NCI-H1694 treated with DMSO at 0.1 percent for 48 hours (cell line): ENCODE results near the gene GPRIN2.
"Not testable (repeated sequence)": the region's sequence is repeated elsewhere in the genome, so short reads cannot be mapped to it uniquely, and the experiment has no call there.

Experiments
- DNase-seq: peaks from one replicate; lab custom pipeline; 2025; lab: John Stamatoyannopoulos, UW

GPRIN2 gene

GRCh38 chr10:46556515-46557318 lies at the start of gene GPRIN2:
GPRIN2 (minus strand) TSS chr10:46556658; CDS start chr10:46550736, 5,922 bp downstream.
- DNase-seq, result no peak

- not testable (repeated sequence) for DNase-seq
These were observed 44.1 kb upstream of the GPRIN2 start for GRCh38 chr10:46600516-46600915.

- not testable (repeated sequence) for DNase-seq
These were observed 41.3 kb upstream of the GPRIN2 start for GRCh38 chr10:46597616-46598246.

GRCh38 chr10:46596570-46596969 lies 40.1 kb upstream of the GPRIN2 start:
- DNase-seq, result not testable (repeated sequence)

GRCh38 chr10:46594453-46595063 lies 38.1 kb upstream of the GPRIN2 start:
- DNase-seq, result not testable (repeated sequence)

- DNase-seq, result not testable (repeated sequence)
These were observed 36.8 kb upstream of the GPRIN2 start for GRCh38 chr10:46593307-46593706.

GRCh38 chr10:46591053-46591452 lies 34.6 kb upstream of the GPRIN2 start:
- DNase-seq, result not testable (repeated sequence)

GRCh38 chr10:46589589-46589988 lies 33.1 kb upstream of the GPRIN2 start:
- DNase-seq, result not testable (repeated sequence)

- DNase-seq, result not testable (repeated sequence)
These were observed 31.8 kb upstream of the GPRIN2 start for GRCh38 chr10:46588221-46588620.

- not testable (repeated sequence) for DNase-seq
These were observed 31.1 kb upstream of the GPRIN2 start for GRCh38 chr10:46587546-46587945.

GRCh38 chr10:46585246-46585645 lies 28.8 kb upstream of the GPRIN2 start:
- not testable (repeated sequence) for DNase-seq

GRCh38 chr10:46584196-46584595 lies 27.7 kb upstream of the GPRIN2 start:
- not testable (repeated sequence) for DNase-seq

- not testable (repeated sequence) for DNase-seq
These were observed 26.1 kb upstream of the GPRIN2 start for GRCh38 chr10:46582568-46582967.

GRCh38 chr10:46581997-46582396 lies 25.5 kb upstream of the GPRIN2 start:
- DNase-seq, result not testable (repeated sequence)

- not testable (repeated sequence) for DNase-seq
These were observed 22.9 kb upstream of the GPRIN2 start for GRCh38 chr10:46579378-46579777.

- not testable (repeated sequence) for DNase-seq
These were observed 22.2 kb upstream of the GPRIN2 start, which contains the start of gene SYT15 for GRCh38 chr10:46578474-46579178. SYT15 (plus strand) TSS chr10:46579128; CDS start chr10:46579169, 41 bp downstream.

- not testable (repeated sequence) for DNase-seq
These were observed 21.4 kb upstream of the GPRIN2 start for GRCh38 chr10:46577624-46578473.

- DNase-seq, result not testable (repeated sequence)
These were observed 17.4 kb upstream of the GPRIN2 start for GRCh38 chr10:46573884-46574283.

- DNase-seq, result not testable (repeated sequence)
These were observed 16.9 kb upstream of the GPRIN2 start for GRCh38 chr10:46573314-46573713.

- DNase-seq, result not testable (repeated sequence)
These were observed 16.3 kb upstream of the GPRIN2 start for GRCh38 chr10:46572765-46573164.

GRCh38 chr10:46570655-46571054 lies 14.2 kb upstream of the GPRIN2 start:
- DNase-seq, result not testable (repeated sequence)
